ENCODE results near the gene SMIM28.

SMIM28 gene

GRCh38 chr6:138402838-138403187, 25.1 kb downstream of the SMIM28 start:
- H3K4me2 ChIP-seq (ENCODE audit: low read depth, low read length, poor library complexity, severe bottlenecking): peak overlapping the region; percentile 79
- H3K4me3 ChIP-seq (ENCODE audit: low read length, poor library complexity, severe bottlenecking): peak overlapping the region; percentile 82
- no peaks in the 10 kb centered on the region for H3K9me3 ChIP-seq (ENCODE audit: insufficient read depth, low read depth, low read length)
- H3K4me1 ChIP-seq (ENCODE audit: insufficient read depth, low read length, poor library complexity, severe bottlenecking): peaks cover 19% of the 10 kb centered on the region
- H3K79me2 ChIP-seq (ENCODE audit: insufficient read depth, low read length): peaks cover 12% of the 10 kb centered on the region; the same call in 1 of the 2 replicates
- H3K36me3 ChIP-seq (ENCODE audit: insufficient read depth, low read length): no peaks in the 10 kb centered on the region; the same call in 1 of the 2 replicates
- H3K9ac ChIP-seq (ENCODE audit: low read depth, low read length, poor library complexity, severe bottlenecking): peak overlapping the region; percentile 88
- no peaks in the 10 kb centered on the region for H4K20me1 ChIP-seq (ENCODE audit: insufficient read depth, low read length, poor library complexity, severe bottlenecking)
- TF ChIP-seq EZH2phosphoT487 (IDR thresholded peaks at IDR 0.05; ENCODE audit: borderline replicate concordance) (no peak), CTCF (conservative IDR thresholded peaks at IDR 0.05; ENCODE audit: low read length) (no peak)
- no peaks in the 10 kb centered on the region for H3K27me3 ChIP-seq (ENCODE audit: insufficient read depth, low read length, poor library complexity, severe bottlenecking)
- H3K9me2 ChIP-seq (replicated peaks; ENCODE audit: low read depth, low read length): no peaks in the 10 kb centered on the region
- peaks cover 3% of the 10 kb centered on the region; the same call in 1 of the 2 replicates for H3F3A ChIP-seq (ENCODE audit: low read depth)
- peak overlapping the region; percentile 96 for H2AFZ ChIP-seq (ENCODE audit: low read length)

- Histone ChIP-seq H3F3A (ENCODE audit: low read depth) (peaks cover 3% of the 10 kb centered on the region; the same call in 1 of the 2 replicates), H3K9me2 (replicated peaks; ENCODE audit: low read depth, low read length) (no peaks in the 10 kb centered on the region), H3K27me3 (ENCODE audit: insufficient read depth, low read length, poor library complexity, severe bottlenecking) (no peaks in the 10 kb centered on the region), H2AFZ (ENCODE audit: low read length) (peak overlapping the region; percentile 96), H3K9me3 (ENCODE audit: insufficient read depth, low read depth, low read length) (no peaks in the 10 kb centered on the region), H3K4me2 (ENCODE audit: low read depth, low read length, poor library complexity, severe bottlenecking) (peak overlapping the region; percentile 79), H3K79me2 (ENCODE audit: insufficient read depth, low read length) (peaks cover 12% of the 10 kb centered on the region; the same call in 1 of the 2 replicates), H3K4me1 (ENCODE audit: insufficient read depth, low read length, poor library complexity, severe bottlenecking) (peaks cover 19% of the 10 kb centered on the region), H3K36me3 (ENCODE audit: insufficient read depth, low read length) (no peaks in the 10 kb centered on the region; the same call in 1 of the 2 replicates), H3K4me3 (ENCODE audit: low read length, poor library complexity, severe bottlenecking) (peak overlapping the region; percentile 82), H4K20me1 (ENCODE audit: insufficient read depth, low read length, poor library complexity, severe bottlenecking) (no peaks in the 10 kb centered on the region), H3K9ac (ENCODE audit: low read depth, low read length, poor library complexity, severe bottlenecking) (peak overlapping the region; percentile 88)
- TF ChIP-seq CTCF (conservative IDR thresholded peaks at IDR 0.05; ENCODE audit: low read length) (peak; percentile 48), EZH2phosphoT487 (IDR thresholded peaks at IDR 0.05; ENCODE audit: borderline replicate concordance) (no peak)
Measured at GRCh38 chr6:138403324-138403800, 25.7 kb downstream of the SMIM28 start.

GRCh38 chr6:138403801-138404665, 26.3 kb downstream of the SMIM28 start, which contains the start of gene HEBP2:
Gene HEBP2, plus strand, starts transcription at chr6:138404223. Its CDS starts 273 bp downstream, at chr6:138404496.
- Histone ChIP-seq H3K9ac (ENCODE audit: low read depth, low read length, poor library complexity, severe bottlenecking) (peak within 1 kb of the TSS; percentile 88), H3K4me2 (ENCODE audit: low read depth, low read length, poor library complexity, severe bottlenecking) (peak within 1 kb of the TSS; percentile 90), H3K79me2 (ENCODE audit: insufficient read depth, low read length) (peaks cover 12% of the 10 kb centered on the region; the same call in 1 of the 2 replicates), H2AFZ (ENCODE audit: low read length) (peak within 1 kb of the TSS; percentile 96), H3K4me1 (ENCODE audit: insufficient read depth, low read length, poor library complexity, severe bottlenecking) (peaks cover 19% of the 10 kb centered on the region), H3K36me3 (ENCODE audit: insufficient read depth, low read length) (no peaks in the 10 kb centered on the region; the same call in 1 of the 2 replicates), H3K4me3 (ENCODE audit: low read length, poor library complexity, severe bottlenecking) (peak within 1 kb of the TSS; percentile 82), H4K20me1 (ENCODE audit: insufficient read depth, low read length, poor library complexity, severe bottlenecking) (no peaks in the 10 kb centered on the region), H3K9me3 (ENCODE audit: insufficient read depth, low read depth, low read length) (no peaks in the 10 kb centered on the region), H3F3A (ENCODE audit: low read depth) (peaks cover 3% of the 10 kb centered on the region; the same call in 1 of the 2 replicates), H3K9me2 (replicated peaks; ENCODE audit: low read depth, low read length) (no peaks in the 10 kb centered on the region), H3K27me3 (ENCODE audit: insufficient read depth, low read length, poor library complexity, severe bottlenecking) (no peaks in the 10 kb centered on the region)
- TF ChIP-seq CTCF (conservative IDR thresholded peaks at IDR 0.05; ENCODE audit: low read length) (peak; percentile 50), EZH2phosphoT487 (IDR thresholded peaks at IDR 0.05; ENCODE audit: borderline replicate concordance) (no peak)

All from Loucy (cell line).